ENCODE results near the gene PMM2.

Gene PMM2

GRCh38 chr16:8893976-8894690 is 96.5 kb downstream of the PMM2 start:
- Histone ChIP-seq H2BK15ac (ENCODE audit: low read length) (no peak overlapping the region), H2BK12ac (ENCODE audit: low read length) (no peak overlapping the region), H3K4me3 (ENCODE audit: low read length in 2 of 2) (no peak overlapping the region), H3K27me3 (ENCODE audit: control insufficient read depth in 3 of 3, insufficient read depth in 3 of 3, low read depth in 1 of 3, low read length in 3 of 3) (no peaks in the 10 kb centered on the region), H2AFZ (ENCODE audit: low read length) (no peak overlapping the region), H4K8ac (ENCODE audit: low read depth, low read length) (no peak overlapping the region), H3K4me1 (ENCODE audit: control insufficient read depth in 2 of 2, insufficient read depth in 1 of 2, low read depth in 1 of 2, low read length in 2 of 2) (peaks cover 6 to 8% of the 10 kb centered on the region in 2 donors), H3K23ac (ENCODE audit: low read depth, low read length, poor library complexity) (no peak overlapping the region), H3K9me3 (replicated peaks in 1 of 2; ENCODE audit: control insufficient read depth in 2 of 2, insufficient read depth in 1 of 2, low read depth in 1 of 2, low read length in 2 of 2) (no peaks in the 10 kb centered on the region), H2BK5ac (ENCODE audit: low read length) (no peak overlapping the region), H3K79me1 (ENCODE audit: low read depth, low read length) (no peaks in the 10 kb centered on the region), H3K4ac (ENCODE audit: low read length) (no peak overlapping the region), H3K14ac (ENCODE audit: low read length) (no peak overlapping the region), H3K36me3 (replicated peaks in 1 of 2; ENCODE audit: control insufficient read depth in 2 of 2, insufficient read depth in 2 of 2, low read length in 2 of 2) (peaks cover 51 to 99% of the 10 kb centered on the region in 2 donors), H3K9ac (ENCODE audit: low read depth, low read length, poor library complexity) (no peak overlapping the region), H4K91ac (ENCODE audit: low read depth, low read length, poor library complexity) (no peak overlapping the region), H3K27ac (replicated peaks; ENCODE audit: low read length) (no peak overlapping the region), H3K18ac (ENCODE audit: low read length) (no peak overlapping the region), H2BK120ac (ENCODE audit: low read depth, low read length) (no peak overlapping the region), H2AK5ac (ENCODE audit: low read depth, low read length) (no peak overlapping the region), H3K4me2 (ENCODE audit: insufficient read depth, low read length, poor library complexity, severe bottlenecking) (no peak overlapping the region)
- DNase-seq (ENCODE audit: low spot score) = no peak
- no CpG with 5 or more reads among the region's 14 CpGs for WGBS, 2 donors (ENCODE audit: extremely low coverage in 2 of 2, insufficient read length in 2 of 2, insufficient replicate concordance in 1 of 2)

GRCh38 chr16:8894736-8895334 is 97.2 kb downstream of the PMM2 start:
- DNase-seq (ENCODE audit: low spot score) = no peak

GRCh38 chr16:8898660-8899318 is 101.2 kb downstream of the PMM2 start:
- H3K4ac ChIP-seq (ENCODE audit: low read length) = no peak overlapping the region
- no peak overlapping the region for H3K4me3 ChIP-seq (ENCODE audit: low read length in 2 of 2)
- H2BK120ac ChIP-seq (ENCODE audit: low read depth, low read length) = no peak overlapping the region
- H2BK15ac ChIP-seq (ENCODE audit: low read length) = no peak overlapping the region
- no peaks in the 10 kb centered on the region for H3K27me3 ChIP-seq (ENCODE audit: control insufficient read depth in 3 of 3, insufficient read depth in 3 of 3, low read depth in 1 of 3, low read length in 3 of 3)
- H3K18ac ChIP-seq (ENCODE audit: low read length) = no peak overlapping the region
- H2BK12ac ChIP-seq (ENCODE audit: low read length) = no peak overlapping the region
- no peaks in the 10 kb centered on the region for H3K79me1 ChIP-seq (ENCODE audit: low read depth, low read length)
- no peak overlapping the region for H3K9ac ChIP-seq (ENCODE audit: low read depth, low read length, poor library complexity)
- no peak overlapping the region for H2BK5ac ChIP-seq (ENCODE audit: low read length)
- no peak overlapping the region for H2AFZ ChIP-seq (ENCODE audit: low read length)
- H2AK5ac ChIP-seq (ENCODE audit: low read depth, low read length) = no peak overlapping the region
- no peak overlapping the region for H4K8ac ChIP-seq (ENCODE audit: low read depth, low read length)
- peaks cover 55 to 99% of the 10 kb centered on the region in 2 donors for H3K36me3 ChIP-seq (replicated peaks in 1 of 2; ENCODE audit: control insufficient read depth in 2 of 2, insufficient read depth in 2 of 2, low read length in 2 of 2)
- H3K23ac ChIP-seq (ENCODE audit: low read depth, low read length, poor library complexity) = no peak overlapping the region
- H4K91ac ChIP-seq (ENCODE audit: low read depth, low read length, poor library complexity) = no peak overlapping the region
- no peak overlapping the region for H3K27ac ChIP-seq (replicated peaks; ENCODE audit: low read length)
- no peak overlapping the region for H3K14ac ChIP-seq (ENCODE audit: low read length)
- H3K4me2 ChIP-seq (ENCODE audit: insufficient read depth, low read length, poor library complexity, severe bottlenecking) = no peak overlapping the region
- WGBS, 2 donors (ENCODE audit: extremely low coverage in 2 of 2, insufficient read length in 2 of 2, insufficient replicate concordance in 1 of 2) = no CpG with 5 or more reads among the region's 3 CpGs
- peaks cover 0 to 2% of the 10 kb centered on the region in 2 donors for H3K4me1 ChIP-seq (ENCODE audit: control insufficient read depth in 2 of 2, insufficient read depth in 1 of 2, low read depth in 1 of 2, low read length in 2 of 2)
- H3K9me3 ChIP-seq (replicated peaks in 1 of 2; ENCODE audit: control insufficient read depth in 2 of 2, insufficient read depth in 1 of 2, low read depth in 1 of 2, low read length in 2 of 2) = no peaks in the 10 kb centered on the region
- DNase-seq (ENCODE audit: low spot score) = no peak

More at GRCh38 chr16:8894736-8895334, 97.2 kb downstream of the PMM2 start:
- Histone ChIP-seq H3K4me2 (ENCODE audit: insufficient read depth, low read length, poor library complexity, severe bottlenecking) (no peak overlapping the region), H3K79me1 (ENCODE audit: low read depth, low read length) (no peaks in the 10 kb centered on the region), H3K23ac (ENCODE audit: low read depth, low read length, poor library complexity) (no peak overlapping the region), H3K36me3 (replicated peaks in 1 of 2; ENCODE audit: control insufficient read depth in 2 of 2, insufficient read depth in 2 of 2, low read length in 2 of 2) (peaks cover 55 to 99% of the 10 kb centered on the region in 2 donors), H2AK5ac (ENCODE audit: low read depth, low read length) (no peak overlapping the region), H2BK15ac (ENCODE audit: low read length) (no peak overlapping the region), H4K91ac (ENCODE audit: low read depth, low read length, poor library complexity) (no peak overlapping the region), H2BK120ac (ENCODE audit: low read depth, low read length) (no peak overlapping the region), H2AFZ (ENCODE audit: low read length) (no peak overlapping the region), H3K9ac (ENCODE audit: low read depth, low read length, poor library complexity) (no peak overlapping the region), H3K27me3 (ENCODE audit: control insufficient read depth in 3 of 3, insufficient read depth in 3 of 3, low read depth in 1 of 3, low read length in 3 of 3) (no peaks in the 10 kb centered on the region), H4K8ac (ENCODE audit: low read depth, low read length) (no peak overlapping the region), H3K4me3 (ENCODE audit: low read length in 2 of 2) (no peak overlapping the region), H3K9me3 (replicated peaks in 1 of 2; ENCODE audit: control insufficient read depth in 2 of 2, insufficient read depth in 1 of 2, low read depth in 1 of 2, low read length in 2 of 2) (no peaks in the 10 kb centered on the region), H2BK5ac (ENCODE audit: low read length) (no peak overlapping the region), H3K14ac (ENCODE audit: low read length) (no peak overlapping the region), H3K18ac (ENCODE audit: low read length) (no peak overlapping the region), H2BK12ac (ENCODE audit: low read length) (no peak overlapping the region), H3K4me1 (ENCODE audit: control insufficient read depth in 2 of 2, insufficient read depth in 1 of 2, low read depth in 1 of 2, low read length in 2 of 2) (peaks cover 6 to 8% of the 10 kb centered on the region in 2 donors), H3K27ac (replicated peaks; ENCODE audit: low read length) (no peak overlapping the region), H3K4ac (ENCODE audit: low read length) (no peak overlapping the region)
- WGBS, 2 donors (ENCODE audit: extremely low coverage in 2 of 2, insufficient read length in 2 of 2, insufficient replicate concordance in 1 of 2) = no CpG with 5 or more reads among the region's 21 CpGs
